Ecto neural progenitor cell (in vitro differentiated cells): ENCODE measurements around the gene AGK.
"Not testable (repeated sequence)": the region's sequence is repeated elsewhere in the genome, so short reads cannot be mapped to it uniquely, and the experiment has no call there.

Experiments
- DNase-seq: peaks from one replicate; pipeline ENCODE4 v3.0.0-alpha.2; 2018; ENCODE audit warnings: low spot score

The AGK gene

GRCh38 chr7:141679014-141679413 is 127.8 kb downstream of the AGK start:
- DNase-seq = no peak

- no peak for DNase-seq
Observed at GRCh38 chr7:141685285-141686023, 134.2 kb downstream of the AGK start.

- no peak for DNase-seq
Observed at GRCh38 chr7:141686074-141686473, 134.9 kb downstream of the AGK start.

GRCh38 chr7:141686670-141687069 is 135.5 kb downstream of the AGK start:
- no peak for DNase-seq

GRCh38 chr7:141688043-141688442 is 136.8 kb downstream of the AGK start:
- DNase-seq = no peak

GRCh38 chr7:141689072-141689825 is 138.0 kb downstream of the AGK start:
- DNase-seq = not testable (repeated sequence)

- DNase-seq = no peak
Observed at GRCh38 chr7:141691540-141691939, 140.3 kb downstream of the AGK start.

GRCh38 chr7:141691961-141692360 is 140.8 kb downstream of the AGK start:
- DNase-seq = no peak

GRCh38 chr7:141693082-141693481 is 141.9 kb downstream of the AGK start:
- no peak for DNase-seq

GRCh38 chr7:141695803-141696289 is 144.6 kb downstream of the AGK start:
- DNase-seq = no peak

GRCh38 chr7:141696348-141696747 is 145.1 kb downstream of the AGK start:
- no peak for DNase-seq

- DNase-seq = no peak
Observed at GRCh38 chr7:141697211-141697871, 146.1 kb downstream of the AGK start.

GRCh38 chr7:141698247-141699015 is 147.2 kb downstream of the AGK start:
- DNase-seq = no peak

- no peak for DNase-seq
Observed at GRCh38 chr7:141699860-141700259, 148.7 kb downstream of the AGK start.

- DNase-seq = no peak
Observed at GRCh38 chr7:141700296-141700847, 149.2 kb downstream of the AGK start.

- no peak for DNase-seq
Observed at GRCh38 chr7:141700848-141701371, 149.7 kb downstream of the AGK start.

GRCh38 chr7:141701489-141702046 is 150.4 kb downstream of the AGK start:
- DNase-seq = peak; percentile 65

GRCh38 chr7:141702047-141702567 is 150.9 kb downstream of the AGK start, which contains the start of gene DENND11:
Gene DENND11, minus strand, starts transcription at chr7:141702166. Its CDS starts 13 bp downstream, at chr7:141702153.
- peak; percentile 64 for DNase-seq

- no peak for DNase-seq
Observed at GRCh38 chr7:141702892-141703291, 151.7 kb downstream of the AGK start.

GRCh38 chr7:141704112-141704511 is 152.9 kb downstream of the AGK start:
- DNase-seq = no peak

- DNase-seq = no peak
Observed at GRCh38 chr7:141704741-141705140, 153.5 kb downstream of the AGK start.
